IMR-90 (cell line): ENCODE measurements around the gene MYLK4. TPM values are rescaled to one million over a fixed set of nuclear protein-coding genes. Genes with fewer than 3 reads are reported as not detected.

Experiments
- ATAC-seq: fragments of 200-7000 bp; cut with Tn5 transposase; 2 replicates; pipeline ENCODE4 v1.9.1; 2020; ENCODE audit warnings: low read depth, mild to moderate bottlenecking, moderate library complexity
- BruUV-seq: library from RNA; stranded (reverse); fragments of 400-500 nt; replicated peaks from 2 replicates; lab custom pipeline; 2021; lab: Mats Ljungman, UMichigan
- CTCF ChIA-PET: fragments of 300-600 bp; formaldehyde crosslinking; extraction: SDS; loops from one replicate; lab custom pipeline; 2021; ENCODE audit warnings: antibody characterized with exemption; lab: Yijun Ruan, JAX
- POLR2A ChIA-PET: fragments of 300-600 bp; sonication (Branson Sonifier 250); formaldehyde crosslinking; loops from one replicate; lab custom pipeline; 2022; ENCODE audit warnings: antibody characterized with exemption; ENCODE audit not compliant: unreplicated experiment; lab: Charles Lee
- DNase-seq: peaks from one replicate; pipeline ENCODE4 v3.0.0; 2013
- H2AFZ ChIP-seq: replicated peaks from 2 replicates; pipeline ENCODE3; 2013; ENCODE audit warnings: low read length, mild to moderate bottlenecking; ENCODE audit not compliant: poor library complexity
- H2AK5ac ChIP-seq: 2 replicates; pipeline ENCODE4 v1.6.1; 2013; ENCODE audit warnings: low read depth, low read length, inconsistent platforms
- H2AK9ac ChIP-seq: replicated peaks from 2 replicates; pipeline ENCODE3; 2013; ENCODE audit warnings: mild to moderate bottlenecking, low read depth, low read length, moderate library complexity; ENCODE audit not compliant: poor library complexity
- H2BK120ac ChIP-seq: 2 replicates; pipeline ENCODE4 v1.6.1; 2013; ENCODE audit warnings: low read depth, low read length, inconsistent platforms
- H2BK15ac ChIP-seq: 3 replicates; pipeline ENCODE4 v1.6.1; 2013; ENCODE audit warnings: low read depth, low read length, inconsistent platforms
- H2BK20ac ChIP-seq: 2 replicates; pipeline ENCODE4 v1.6.1; 2013; ENCODE audit warnings: low read depth, mild to moderate bottlenecking, inconsistent platforms, low read length, moderate library complexity
- H2BK5ac ChIP-seq: 2 replicates; pipeline ENCODE4 v1.6.1; 2013; ENCODE audit warnings: mild to moderate bottlenecking, low read depth, low read length, inconsistent platforms; ENCODE audit not compliant: poor library complexity, severe bottlenecking
- H3K14ac ChIP-seq: replicated peaks from 2 replicates; pipeline ENCODE4 v1.6.1; 2013; ENCODE audit warnings: low read depth, low read length, inconsistent platforms
- H3K18ac ChIP-seq: 2 replicates; pipeline ENCODE4 v1.6.1; 2013; ENCODE audit warnings: low read depth, low read length, control low read depth
- H3K23ac ChIP-seq: 2 replicates; pipeline ENCODE4 v1.6.1; 2013; ENCODE audit warnings: low read depth, low read length, inconsistent platforms
- H3K27ac ChIP-seq: 2 replicates; pipeline ENCODE4 v1.5.1; 2013; ENCODE audit warnings: mild to moderate bottlenecking, control low read depth, low read length; ENCODE audit not compliant: insufficient read depth
- H3K27me3 ChIP-seq: 2 replicates; pipeline ENCODE4 v1.6.1; 2013; ENCODE audit warnings: low read length; ENCODE audit not compliant: control insufficient read depth, insufficient read depth
- H3K36me3 ChIP-seq: 2 replicates; pipeline ENCODE4 v1.6.1; 2013; ENCODE audit warnings: low read length, mixed read lengths; ENCODE audit not compliant: control insufficient read depth, insufficient read depth
- H3K4ac ChIP-seq: 2 replicates; pipeline ENCODE4 v1.6.1; 2013; ENCODE audit warnings: low read depth, low read length, inconsistent platforms
- H3K4me1 ChIP-seq: 2 replicates; pipeline ENCODE4 v1.6.1; 2013; ENCODE audit warnings: low read length, mixed read lengths; ENCODE audit not compliant: control insufficient read depth, insufficient read depth
- H3K4me2 ChIP-seq: 2 replicates; pipeline ENCODE4 v1.6.1; 2013; ENCODE audit warnings: low read depth, mild to moderate bottlenecking, control low read depth, low read length, moderate library complexity
- H3K4me3 ChIP-seq: 2 replicates; pipeline ENCODE4 v1.5.1; 2013; ENCODE audit warnings: low read depth, mild to moderate bottlenecking, control low read depth, low read length, moderate library complexity; ENCODE audit not compliant: insufficient read depth
- H3K56ac ChIP-seq: 2 replicates; pipeline ENCODE4 v1.6.1; 2013; ENCODE audit warnings: low read length, inconsistent platforms; ENCODE audit not compliant: insufficient read depth; ENCODE audit errors: extremely low read depth
- H3K79me1 ChIP-seq, 2 experiments: 2 replicates each; pipeline ENCODE4 v1.6.1; 2013; ENCODE audit warnings: low read length in 2 of 2, inconsistent platforms in 1 of 2, low read depth in 1 of 2
- H3K9ac ChIP-seq: 2 replicates; pipeline ENCODE4 v1.6.1; 2013; ENCODE audit warnings: low read depth, low read length, control low read depth
- H3K9me1 ChIP-seq: 2 replicates; pipeline ENCODE4 v1.6.1; 2013; ENCODE audit warnings: low read length, inconsistent platforms; ENCODE audit not compliant: insufficient read depth
- H3K9me3 ChIP-seq: 2 replicates; pipeline ENCODE4 v1.6.1; 2013; ENCODE audit warnings: low read length; ENCODE audit not compliant: control insufficient read depth, insufficient read depth
- H4K20me1 ChIP-seq: 2 replicates; pipeline ENCODE4 v1.6.1; 2013; ENCODE audit warnings: low read length, inconsistent platforms; ENCODE audit not compliant: insufficient read depth
- H4K5ac ChIP-seq: 2 replicates; pipeline ENCODE4 v1.6.1; 2013; ENCODE audit warnings: mild to moderate bottlenecking, low read depth, low read length, control low read depth
- H4K8ac ChIP-seq, 2 experiments: 2 replicates each; pipeline ENCODE4 v1.6.1; 2013; ENCODE audit warnings: low read depth in 2 of 2, low read length in 2 of 2, control low read depth in 1 of 2, inconsistent platforms in 1 of 2
- H4K91ac ChIP-seq: 2 replicates; pipeline ENCODE4 v1.6.1; 2013; ENCODE audit warnings: low read depth, low read length, inconsistent platforms; ENCODE audit not compliant: insufficient read depth
- BHLHE40 ChIP-seq: fragments of 150-350 bp; IDR thresholded peaks from 2 replicates; pipeline ENCODE4 v1.6.1; 2016; ENCODE audit warnings: mild to moderate bottlenecking, low read depth, low read length
- CEBPB ChIP-seq: IDR thresholded peaks from 2 replicates; pipeline ENCODE4 v1.6.1; 2012; ENCODE audit warnings: low read depth, low read length, improper control_type of control experiment
- MAFK ChIP-seq: IDR thresholded peaks from 2 replicates; pipeline ENCODE4 v1.6.1; 2012; ENCODE audit warnings: low read depth, low read length, improper control_type of control experiment
- MXI1 ChIP-seq: IDR thresholded peaks from 2 replicates; pipeline ENCODE4 v1.6.1; 2012; ENCODE audit warnings: low read depth, mild to moderate bottlenecking, low read length, moderate library complexity, borderline replicate concordance
- WGBS, 2 experiments: methylation state at CpG; one replicate each; pipeline versions ENCODE4 v1.1.5 to v1.1.7; 2013; ENCODE audit warnings: missing lambda C conversion rate in 2 of 2; ENCODE audit not compliant: insufficient read length in 1 of 2; ENCODE audit errors: extremely low coverage in 2 of 2; 5-methylcytosine and 5-hydroxymethylcytosine counted together
- dilution Hi-C: fragments of 300-500 bp; cut with HindIII; formaldehyde crosslinking; loops from one replicate; pipeline ENCODE4 v1.14.3; 2018; ENCODE audit warnings: low sequenced_read_pairs; ENCODE audit not compliant: unreplicated experiment
- in situ Hi-C: fragments of 300-500 bp; cut with MboI; formaldehyde crosslinking; loops from 3 replicates; pipeline ENCODE4 v1.14.3; 2019; ENCODE audit warnings: low sequenced_read_pairs, inconsistent platforms, mixed read lengths
- intact Hi-C: fragments of 100-400 bp; cut with micrococcal nuclease; formaldehyde crosslinking; loops from 2 replicates; pipeline ENCODE4 v1.10.0; 2022
- polyA plus RNA-seq, 3 experiments: library from polyadenylated mRNA; depleted of rRNA; stranded (reverse); fragments of >200 nt; gene quantifications; 2 replicates each; pipeline ENCODE4 v1.2.3, GENCODE V29; 2012; ENCODE audit warnings: low replicate concordance in 1 of 3
- total RNA-seq: library from RNA; depleted of rRNA; stranded (reverse); fragments of >200 nt; gene quantifications from 2 replicates; pipeline ENCODE4 v1.2.3, GENCODE V29; 2012
- TF ChIP-seq, protein P1 (sequence below): conservative IDR thresholded peaks from 2 replicates; pipeline ENCODE4 v1.5.1; 2012; ENCODE audit warnings: mild to moderate bottlenecking, low read depth, low read length, improper control_type of control experiment

The MYLK4 gene
- total and polyA plus RNA-seq, 2 of the 4 experiments (the other 2 are of a cell fraction): under 0.01 to 0.07 TPM

DNA sequence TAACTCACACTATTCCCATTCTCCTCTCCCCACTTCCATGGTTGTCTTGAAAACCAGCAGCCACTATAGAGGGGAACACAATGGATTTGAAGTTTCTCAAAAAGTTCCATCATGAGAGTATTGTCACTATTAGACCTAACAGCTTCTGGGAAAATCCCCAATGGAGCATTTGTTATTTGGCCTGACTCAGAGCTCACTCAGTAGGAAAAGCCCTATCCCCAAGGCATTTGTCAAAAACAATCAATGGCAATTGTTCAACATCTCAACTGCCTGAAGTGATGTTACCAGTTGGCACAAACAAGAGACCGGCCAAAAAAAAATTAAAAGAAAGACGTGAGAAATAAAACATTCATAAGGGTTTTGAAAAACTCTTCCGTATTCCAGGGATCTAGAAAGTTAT is 98.8 kb downstream of the MYLK4 start:
- no peaks in the 10 kb centered on the region for H3K79me1 ChIP-seq
- no peaks in the 10 kb centered on the region for H4K20me1 ChIP-seq
- no peaks in the 10 kb centered on the region for H3K9me1 ChIP-seq
- no peak overlapping the region for H2AK5ac ChIP-seq
- H2BK5ac ChIP-seq: no peak overlapping the region
- no peak overlapping the region for H3K18ac ChIP-seq
- H3K27me3 ChIP-seq: peaks cover 2% of the 10 kb centered on the region
- no peak overlapping the region for H4K91ac ChIP-seq
- H3K14ac ChIP-seq: no peak overlapping the region
- TF ChIP-seq MXI1: no peak
- no peak for TF ChIP-seq MAFK
- TF ChIP-seq CEBPB: no peak
- TF ChIP-seq, protein P1, sequence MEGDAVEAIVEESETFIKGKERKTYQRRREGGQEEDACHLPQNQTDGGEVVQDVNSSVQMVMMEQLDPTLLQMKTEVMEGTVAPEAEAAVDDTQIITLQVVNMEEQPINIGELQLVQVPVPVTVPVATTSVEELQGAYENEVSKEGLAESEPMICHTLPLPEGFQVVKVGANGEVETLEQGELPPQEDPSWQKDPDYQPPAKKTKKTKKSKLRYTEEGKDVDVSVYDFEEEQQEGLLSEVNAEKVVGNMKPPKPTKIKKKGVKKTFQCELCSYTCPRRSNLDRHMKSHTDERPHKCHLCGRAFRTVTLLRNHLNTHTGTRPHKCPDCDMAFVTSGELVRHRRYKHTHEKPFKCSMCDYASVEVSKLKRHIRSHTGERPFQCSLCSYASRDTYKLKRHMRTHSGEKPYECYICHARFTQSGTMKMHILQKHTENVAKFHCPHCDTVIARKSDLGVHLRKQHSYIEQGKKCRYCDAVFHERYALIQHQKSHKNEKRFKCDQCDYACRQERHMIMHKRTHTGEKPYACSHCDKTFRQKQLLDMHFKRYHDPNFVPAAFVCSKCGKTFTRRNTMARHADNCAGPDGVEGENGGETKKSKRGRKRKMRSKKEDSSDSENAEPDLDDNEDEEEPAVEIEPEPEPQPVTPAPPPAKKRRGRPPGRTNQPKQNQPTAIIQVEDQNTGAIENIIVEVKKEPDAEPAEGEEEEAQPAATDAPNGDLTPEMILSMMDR: no peak
- no peak for TF ChIP-seq BHLHE40
- dilution Hi-C loops: no loop called here
- H3K4ac ChIP-seq: no peak overlapping the region
- no peak overlapping the region for H3K4me2 ChIP-seq
- H3K4me1 ChIP-seq: no peaks in the 10 kb centered on the region
- no TSS peak for BruUV-seq
- no peak overlapping the region for H3K23ac ChIP-seq
- no peaks in the 10 kb centered on the region for H3K36me3 ChIP-seq
- no peak overlapping the region for H4K8ac ChIP-seq
- in situ Hi-C loops: no loop called here
- H3K9me3 ChIP-seq: peaks cover 1% of the 10 kb centered on the region; the same call in 1 of the 2 replicates
- no peak overlapping the region for H3K4me3 ChIP-seq
- intact Hi-C loops: no loop called here
- H3K9ac ChIP-seq: no peak overlapping the region
- ChIA-PET POLR2A (no interaction called here), CTCF (no interaction called here)
- DNase-seq (no peak), ATAC-seq (no peak)
- H2AFZ ChIP-seq: no peak overlapping the region
- WGBS, 2 experiments: no CpG with 5 or more reads among the region's 3 CpGs
- H3K27ac ChIP-seq: no peak overlapping the region
- no peak overlapping the region for H2BK15ac ChIP-seq
- H3K56ac ChIP-seq: no peak overlapping the region
- no peak overlapping the region for H4K5ac ChIP-seq
- H2AK9ac ChIP-seq: no peak overlapping the region
- no peak overlapping the region for H2BK120ac ChIP-seq
- no peak overlapping the region for H2BK20ac ChIP-seq
